Natural killer cell (primary cell): ENCODE data around the gene PBX2. TPM values are rescaled to one million over a fixed set of nuclear protein-coding genes. Genes with fewer than 3 reads are reported as not detected.

Experiments
- ATAC-seq, 3 donors: fragments of 150-1000 bp in 2 of 3; fragments of 200-7000 bp in 1 of 3; cut with Tn5 transposase; 1 replicate in 1 of 3; 2 replicates in 2 of 3; pipeline ENCODE4 v1.10.0; 2021; ENCODE audit warnings: mild to moderate bottlenecking in 2 of 3, moderate library complexity in 2 of 3
- DNase-seq, 2 donors: peaks; one replicate each; pipeline versions ENCODE4 v3.0.0 to v3.0.0-alpha.2; 2013 to 2021; ENCODE audit warnings: mixed read lengths in 1 of 2
- H3K27ac ChIP-seq: one replicate; pipeline ENCODE4 v1.5.1; 2013; ENCODE audit warnings: mild to moderate bottlenecking, low read length
- H3K27me3 ChIP-seq: one replicate; pipeline ENCODE4 v1.6.1; 2013; ENCODE audit warnings: low read length; ENCODE audit not compliant: control insufficient read depth, insufficient read depth
- H3K36me3 ChIP-seq: one replicate; pipeline ENCODE4 v1.6.1; 2013; ENCODE audit warnings: low read length; ENCODE audit not compliant: control insufficient read depth, insufficient read depth
- H3K4me1 ChIP-seq: one replicate; pipeline ENCODE4 v1.6.1; 2013; ENCODE audit warnings: low read length; ENCODE audit not compliant: control insufficient read depth, insufficient read depth
- H3K4me3 ChIP-seq: one replicate; pipeline ENCODE4 v1.5.1; 2013; ENCODE audit warnings: low read length
- H3K9me3 ChIP-seq: one replicate; pipeline ENCODE4 v1.6.1; 2013; ENCODE audit warnings: low read length; ENCODE audit not compliant: control insufficient read depth, insufficient read depth
- H3K27ac Mint-ChIP-seq, 2 donors: one replicate each; pipeline ENCODE4 v1.8.0; 2022; ENCODE audit warnings: mild to moderate bottlenecking in 2 of 2, mixed read lengths in 2 of 2, moderate library complexity in 1 of 2
- H3K27me3 Mint-ChIP-seq, 2 donors: one replicate each; pipeline ENCODE4 v1.8.0; 2022; ENCODE audit warnings: low read depth in 2 of 2, mixed read lengths in 2 of 2
- H3K36me3 Mint-ChIP-seq: one replicate; pipeline ENCODE4 v1.8.0; 2022; ENCODE audit warnings: mixed read lengths
- H3K4me1 Mint-ChIP-seq, 2 donors: one replicate each; pipeline ENCODE4 v1.8.0; 2022; ENCODE audit warnings: mixed read lengths in 2 of 2
- H3K4me3 Mint-ChIP-seq: one replicate; pipeline ENCODE4 v1.8.0; 2022; ENCODE audit warnings: mild to moderate bottlenecking, moderate library complexity, mixed read lengths
- H3K9me3 Mint-ChIP-seq, 2 donors: one replicate each; pipeline ENCODE4 v1.8.0; 2022; ENCODE audit warnings: mixed read lengths in 2 of 2
- CTCF ChIP-seq: fragments of 200-600 bp; IDR thresholded peaks from one replicate; pipeline ENCODE4 v1.8.0; 2022; ENCODE audit warnings: antibody characterized with exemption
- WGBS: methylation state at CpG from one replicate; pipeline ENCODE4 v1.1.7; 2013; ENCODE audit warnings: missing lambda C conversion rate; ENCODE audit not compliant: insufficient coverage; 5-methylcytosine and 5-hydroxymethylcytosine counted together
- intact Hi-C: fragments of 100-400 bp; cut with micrococcal nuclease; formaldehyde crosslinking; loops from one replicate; pipeline ENCODE4 v1.14.2; 2022
- total RNA-seq, 4 donors: library from RNA; stranded (reverse); fragments of 120-200 nt in 1 of 4; gene quantifications; one replicate each; pipeline versions ENCODE4 v1.2.3 to v1.2.4, GENCODE V29; 2013 to 2022

PBX2 gene
- total RNA-seq, 3 donors from 2014 or later (not counting 1 experiment from before 2014, with no cell fraction given), result 111 to 116 (median 112) TPM

GRCh38 chr6:32176476-32177182 is 13.4 kb downstream of the PBX2 start:
- Histone ChIP-seq H3K27ac (peak overlapping the region; percentile 97), H3K27me3 (no peaks in the 10 kb centered on the region), H3K4me3 (peak overlapping the region; percentile 75), H3K4me1 (peaks cover 38% of the 10 kb centered on the region), H3K9me3 (no peaks in the 10 kb centered on the region), H3K36me3 (peaks cover 13% of the 10 kb centered on the region)
- Mint-ChIP-seq H3K27ac (peak overlapping the region; percentile 97), H3K27me3 (no peaks in the 10 kb centered on the region), H3K36me3 (no peaks in the 10 kb centered on the region), H3K4me3 (peak overlapping the region; percentile 97), H3K4me1 (peaks cover 68 to 83% of the 10 kb centered on the region in 2 donors), H3K9me3 (no peaks in the 10 kb centered on the region)
- peak in 1 of 2 donors; percentile 28 for DNase-seq
- no peak for TF ChIP-seq CTCF
- intact Hi-C loops, result loop anchor here (1.0 to 10.0 kb wide), 4 partner anchors 28 to 796 kb away; partner anchors contain the start of genes C6orf47, CSNK2B, FKBPL and GPANK1
- ATAC-seq, result no peak
- WGBS, result 44% methylated on average over 5 of the region's 5 CpGs

- Mint-ChIP-seq H3K4me1 (peaks cover 66 to 85% of the 10 kb centered on the region in 2 donors), H3K4me3 (peak within 1 kb of the TSS; percentile 97)
- peak; percentile 95 to 97 for DNase-seq
Measured at GRCh38 chr6:32175711-32176475, 14.1 kb downstream of the PBX2 start, which contains the start of gene AGPAT1. Gene AGPAT1 (minus strand): TSS chr6:32176084. CDS start chr6:32171496, 4,588 bp downstream.

GRCh38 chr6:32175322-32175710 is 14.7 kb downstream of the PBX2 start:
- no peaks in the 10 kb centered on the region for H3K9me3 Mint-ChIP-seq
- peak overlapping the region; percentile 97 for H3K4me3 Mint-ChIP-seq
- Histone ChIP-seq H3K27ac (peak overlapping the region; percentile 97), H3K4me1 (peaks cover 38% of the 10 kb centered on the region), H3K36me3 (peaks cover 12% of the 10 kb centered on the region), H3K9me3 (no peaks in the 10 kb centered on the region), H3K27me3 (no peaks in the 10 kb centered on the region), H3K4me3 (peak overlapping the region; percentile 75)
- intact Hi-C loops, result loop anchor here (5.0 to 10.0 kb wide), 2 partner anchors 511 to 797 kb away; partner anchors contain the start of genes C6orf47, CSNK2B, GPANK1 and LY6G5B
- H3K27ac Mint-ChIP-seq, result peak overlapping the region; percentile 97
- 28% methylated on average over 2 of the region's 2 CpGs for WGBS
- DNase-seq (no peak), ATAC-seq (no peak)
- peaks cover 60 to 79% of the 10 kb centered on the region in 2 donors for H3K4me1 Mint-ChIP-seq
- H3K36me3 Mint-ChIP-seq, result no peaks in the 10 kb centered on the region
- H3K27me3 Mint-ChIP-seq, result no peaks in the 10 kb centered on the region
- TF ChIP-seq CTCF, result no peak

More at GRCh38 chr6:32175711-32176475, 14.1 kb downstream of the PBX2 start, which contains the start of gene AGPAT1:
- Histone ChIP-seq H3K9me3 (no peaks in the 10 kb centered on the region), H3K4me1 (peaks cover 38% of the 10 kb centered on the region), H3K36me3 (peaks cover 10% of the 10 kb centered on the region), H3K27ac (peak within 1 kb of the TSS; percentile 97), H3K27me3 (no peaks in the 10 kb centered on the region), H3K4me3 (peak within 1 kb of the TSS; percentile 75)
- intact Hi-C loops, result loop anchor here (1.0 to 10.0 kb wide), 3 partner anchors 28 to 796 kb away; partner anchors contain the start of genes C6orf47, CSNK2B, GPANK1 and LY6G5B
- under 1% methylated on average over 20 of the region's 27 CpGs for WGBS
- Mint-ChIP-seq H3K9me3 (no peaks in the 10 kb centered on the region), H3K27ac (peak within 1 kb of the TSS; percentile 97), H3K27me3 (no peaks in the 10 kb centered on the region), H3K36me3 (no peaks in the 10 kb centered on the region)
- no peak for TF ChIP-seq CTCF
- peak; percentile 56 to 73 (median 60) for ATAC-seq
